Liver (tissue), 9 donors: ENCODE measurements around the gene IL4. TPM values are rescaled to one million over a fixed set of nuclear protein-coding genes. Genes with fewer than 3 reads are reported as not detected.

Source experiments
- DNase-seq: peaks from one replicate; pipeline ENCODE4 v3.0.0-alpha.2; 2017; ENCODE audit warnings: low spot score
- H3K27ac ChIP-seq, 2 donors: one replicate each; pipeline ENCODE4 v1.7.0; 2013; ENCODE audit warnings: inconsistent platforms in 2 of 2, low read length in 2 of 2, control low read depth in 1 of 2, low read depth in 1 of 2, mild to moderate bottlenecking in 1 of 2
- H3K27me3 ChIP-seq, 4 donors: one replicate each; pipeline versions ENCODE4 v1.6.1 to v1.7.0; 2013; ENCODE audit warnings: low read length in 3 of 4, inconsistent platforms in 1 of 4, mild to moderate bottlenecking in 1 of 4, moderate library complexity in 1 of 4; ENCODE audit not compliant: control insufficient read depth in 4 of 4, insufficient read depth in 4 of 4
- H3K36me3 ChIP-seq, 4 donors: one replicate each; pipeline versions ENCODE4 v1.6.1 to v1.7.0; 2013; ENCODE audit warnings: low read length in 3 of 4, mild to moderate bottlenecking in 3 of 4, low read depth in 1 of 4, moderate library complexity in 1 of 4; ENCODE audit not compliant: control insufficient read depth in 4 of 4, insufficient read depth in 3 of 4
- H3K4me1 ChIP-seq, 4 donors: one replicate each; pipeline versions ENCODE4 v1.6.1 to v1.7.0; 2013; ENCODE audit warnings: low read length in 3 of 4, mild to moderate bottlenecking in 3 of 4, moderate library complexity in 1 of 4; ENCODE audit not compliant: control insufficient read depth in 4 of 4, insufficient read depth in 4 of 4
- H3K4me3 ChIP-seq, 3 donors: one replicate each; pipeline versions ENCODE4 v1.6.1 to v1.7.0; 2013; ENCODE audit warnings: low read length in 3 of 3, control low read depth in 1 of 3, low read depth in 1 of 3, mild to moderate bottlenecking in 1 of 3
- H3K9ac ChIP-seq, 2 donors: one replicate each; pipeline ENCODE4 v1.7.0; 2013; ENCODE audit warnings: low read length in 2 of 2, mild to moderate bottlenecking in 2 of 2, moderate library complexity in 2 of 2, control low read depth in 1 of 2, low read depth in 1 of 2
- H3K9me3 ChIP-seq, 4 donors: one replicate each; pipeline versions ENCODE4 v1.6.1 to v1.7.0; 2013; ENCODE audit warnings: low read length in 3 of 4; ENCODE audit not compliant: control insufficient read depth in 4 of 4
- ATF3 ChIP-seq: IDR thresholded peaks from 2 replicates; pipeline ENCODE4 v1.6.1; 2016; ENCODE audit warnings: antibody characterized with exemption
- CTCF ChIP-seq: fragments of 150-350 bp; IDR thresholded peaks from 2 replicates; pipeline ENCODE4 v1.5.1; 2017; ENCODE audit warnings: improper control_type of control experiment, low read depth, low read length; ENCODE audit not compliant: missing input control
- EGR1 ChIP-seq, 2 donors: IDR thresholded peaks; 2 replicates each; pipeline ENCODE4 v1.6.1; 2016 to 2018; ENCODE audit warnings: antibody characterized with exemption in 2 of 2, low read depth in 2 of 2
- FOXA1 ChIP-seq: IDR thresholded peaks from 2 replicates; pipeline ENCODE4 v1.6.1; 2016; ENCODE audit warnings: antibody characterized with exemption
- FOXA2 ChIP-seq: IDR thresholded peaks from 2 replicates; pipeline ENCODE4 v1.6.1; 2016; ENCODE audit warnings: antibody characterized with exemption
- GABPA ChIP-seq, 2 donors: IDR thresholded peaks in 1 of 2; conservative IDR thresholded peaks in 1 of 2; 2 replicates each; pipeline ENCODE4 v1.6.1; 2016; ENCODE audit warnings: antibody characterized with exemption in 2 of 2, mild to moderate bottlenecking in 1 of 2, moderate library complexity in 1 of 2
- HNF4A ChIP-seq, 2 donors: conservative IDR thresholded peaks; 2 replicates each; pipeline ENCODE4 v1.6.1; 2016; ENCODE audit warnings: antibody characterized with exemption in 2 of 2, mild to moderate bottlenecking in 2 of 2
- HNF4G ChIP-seq: IDR thresholded peaks from 2 replicates; pipeline ENCODE4 v1.6.1; 2016; ENCODE audit warnings: antibody characterized with exemption
- JUND ChIP-seq, 2 donors: IDR thresholded peaks; 2 replicates each; pipeline ENCODE4 v1.6.1; 2016; ENCODE audit warnings: antibody characterized with exemption in 2 of 2
- MAX ChIP-seq: IDR thresholded peaks from 2 replicates; pipeline ENCODE4 v1.6.1; 2016; ENCODE audit warnings: antibody characterized with exemption
- NR2F2 ChIP-seq: IDR thresholded peaks from 2 replicates; pipeline ENCODE4 v1.6.1; 2016; ENCODE audit warnings: antibody characterized with exemption
- RAD21 ChIP-seq, 2 donors: IDR thresholded peaks; 2 replicates each; pipeline ENCODE4 v1.6.1; 2016; ENCODE audit warnings: antibody characterized with exemption in 2 of 2, mild to moderate bottlenecking in 2 of 2
- REST ChIP-seq: IDR thresholded peaks from 2 replicates; pipeline ENCODE4 v1.6.1; 2016; ENCODE audit warnings: antibody characterized with exemption, mild to moderate bottlenecking
- RXRA ChIP-seq, 2 donors: IDR thresholded peaks; 2 replicates each; pipeline ENCODE4 v1.6.1; 2017 to 2018; ENCODE audit warnings: antibody characterized with exemption in 2 of 2, mild to moderate bottlenecking in 1 of 2
- SP1 ChIP-seq: IDR thresholded peaks from 2 replicates; pipeline ENCODE4 v1.6.1; 2018; ENCODE audit warnings: antibody characterized with exemption, mild to moderate bottlenecking
- TAF1 ChIP-seq: conservative IDR thresholded peaks from 2 replicates; pipeline ENCODE4 v1.6.1; 2016; ENCODE audit warnings: antibody characterized with exemption, mild to moderate bottlenecking
- YY1 ChIP-seq: IDR thresholded peaks from 2 replicates; pipeline ENCODE4 v1.6.1; 2016; ENCODE audit warnings: antibody characterized with exemption, mild to moderate bottlenecking
- ZBTB33 ChIP-seq: IDR thresholded peaks from 2 replicates; pipeline ENCODE4 v1.6.1; 2016; ENCODE audit warnings: antibody characterized with exemption
- WGBS: extraction: QIAGEN DNeasy Blood & Tissue Kit; methylation state at CpG from one replicate; pipeline ENCODE4 v1.1.7; 2013; 5-methylcytosine and 5-hydroxymethylcytosine counted together
- polyA plus RNA-seq, 2 donors: library from polyadenylated mRNA; stranded (reverse) in 1 of 2; unstranded in 1 of 2; fragments of 200-250 nt in 1 of 2; fragments of >200 nt in 1 of 2; fragmentation: Nextera tagmentation in 1 of 2; extraction: Ambion mirVana in 1 of 2; gene quantifications; one replicate each; pipeline versions ENCODE4 v1.2.1 to v1.2.3, GENCODE V29; 2013 to 2015
- total RNA-seq, 2 donors: library from RNA; depleted of rRNA; stranded (reverse); fragments of >200 nt; gene quantifications; one replicate each; pipeline ENCODE4 v1.2.3, GENCODE V29; 2014
- donor health status: healthy.
- donor health status: healthy.
- donor health status: healthy.
- donor health status: healthy.
- donor health status: healthy.

IL4 gene
- total and polyA plus RNA-seq, 4 donors, result not detected

- H3K27me3 ChIP-seq, result no peaks in the 10 kb centered on the region
- no peak for TF ChIP-seq REST
- TF ChIP-seq EGR1 (IDR thresholded peaks at IDR 0.05; ENCODE audit: low read depth in 2 of 2), result no peak
- no peak for TF ChIP-seq JUND (IDR thresholded peaks at IDR 0.05)
- no peak for TF ChIP-seq YY1
- no peak for TF ChIP-seq HNF4G
- TF ChIP-seq SP1, result no peak
- no peak for TF ChIP-seq RAD21 (IDR thresholded peaks at IDR 0.05)
- peaks cover 0 to 4% (median 0%) of the 10 kb centered on the region in 4 donors for H3K4me1 ChIP-seq
- no peak overlapping the region for H3K9ac ChIP-seq
- 90% methylated on average over 4 of the region's 4 CpGs for WGBS
- H3K36me3 ChIP-seq, result peaks cover 0 to 49% (median 33%) of the 10 kb centered on the region in 4 donors
- no peaks in the 10 kb centered on the region for H3K9me3 ChIP-seq
- no peak overlapping the region for H3K27ac ChIP-seq
- H3K4me3 ChIP-seq, result no peak overlapping the region
- no peak for DNase-seq
These were observed 33.2 kb upstream of the IL4 start for GRCh38 chr5:132640613-132641012.

- TF ChIP-seq ZBTB33 (no peak), TAF1 (no peak), EGR1 (IDR thresholded peaks at IDR 0.05; ENCODE audit: low read depth in 2 of 2) (no peak), FOXA1 (no peak), SP1 (no peak), RAD21 (IDR thresholded peaks at IDR 0.05) (no peak), FOXA2 (no peak), CTCF (no peak), GABPA (IDR thresholded peaks at IDR 0.05 in 1 of 2, conservative IDR thresholded peaks at IDR 0.05 in 1 of 2) (no peak), HNF4A (conservative IDR thresholded peaks at IDR 0.05) (no peak), RXRA (IDR thresholded peaks at IDR 0.05) (no peak), MAX (no peak), ATF3 (no peak), REST (no peak), NR2F2 (no peak), HNF4G (no peak), JUND (IDR thresholded peaks at IDR 0.05) (no peak)
- Histone ChIP-seq H3K27ac (no peak overlapping the region), H3K27me3 (no peaks in the 10 kb centered on the region), H3K9ac (no peak overlapping the region), H3K4me1 (peaks cover 0 to 4% (median 0%) of the 10 kb centered on the region in 4 donors), H3K36me3 (peaks cover 0 to 49% (median 33%) of the 10 kb centered on the region in 4 donors), H3K4me3 (no peak overlapping the region), H3K9me3 (no peaks in the 10 kb centered on the region)
- 75% methylated on average over 3 of the region's 3 CpGs for WGBS
- DNase-seq, result no peak
These were observed 32.5 kb upstream of the IL4 start for GRCh38 chr5:132641241-132641723.
